HCT116 (cell line): ENCODE results near the gene MYO1F. TPM values are rescaled to one million over a fixed set of nuclear protein-coding genes. Genes with fewer than 3 reads are reported as not detected.

Experiments used
- ATAC-seq: fragments of 200-7000 bp; cut with Tn5 transposase; 2 replicates; pipeline ENCODE4 v1.9.1; 2020; ENCODE audit warnings: mild to moderate bottlenecking, moderate library complexity
- BruUV-seq: library from RNA; stranded (reverse); fragments of 400-500 nt; replicated peaks from 2 replicates; lab custom pipeline; 2021; lab: Mats Ljungman, UMichigan
- CTCF ChIA-PET: fragments of 300-600 bp; sonication (Branson Sonifier 250); formaldehyde crosslinking; loops from one replicate; lab custom pipeline; 2021; ENCODE audit warnings: antibody characterized with exemption; lab: Charles Lee
- POLR2A ChIA-PET: fragments of 300-600, 350-600 bp; sonication (Branson Sonifier 250); formaldehyde crosslinking; loops from one replicate; lab custom pipeline; 2021; ENCODE audit warnings: antibody characterized with exemption; lab: Charles Lee
- RAD21 ChIA-PET, 2 experiments: fragments of 300-600 bp; sonication (Branson Sonifier 250); formaldehyde crosslinking; loops; one replicate each; lab custom pipeline; 2023; ENCODE audit warnings: low total read pairs in 2 of 2; ENCODE audit not compliant: uncharacterized antibody in 2 of 2, unreplicated experiment in 2 of 2, low non-redundant PET in 1 of 2; lab: Charles Lee
- DNase-seq: peaks from one replicate; pipeline ENCODE4 v3.0.0-alpha.2; 2010; ENCODE audit warnings: low read depth, low spot score
- H2AFZ ChIP-seq: fragments of 200-600 bp; shearing (Covaris generic), sonication (generic); 2 replicates; pipeline ENCODE4 v1.6.1; 2017; ENCODE audit warnings: low read depth, mixed run types, mixed read lengths, antibody characterized with exemption, low read length; ENCODE audit not compliant: poor library complexity, severe bottlenecking
- H3K27ac ChIP-seq: 2 replicates; pipeline ENCODE4 v1.5.1; 2012; ENCODE audit warnings: low read depth, low read length
- H3K27me3 ChIP-seq: fragments of 200-600 bp; sonication (generic); 2 replicates; pipeline ENCODE4 v1.6.1; 2016; ENCODE audit warnings: mixed run types, low read length, mixed read lengths; ENCODE audit not compliant: insufficient read depth
- H3K36me3 ChIP-seq, 2 experiments: fragments of 200-500 bp in 1 of 2; fragments of 200-600 bp in 1 of 2; sonication (Bioruptor generic) in 1 of 2; sonication (generic) in 1 of 2; 2 replicates each; pipeline versions ENCODE4 v1.5.1 to v1.6.1; 2014 to 2016; ENCODE audit warnings: low read length in 2 of 2, inconsistent platforms in 1 of 2, mixed read lengths in 1 of 2, mixed run types in 1 of 2; ENCODE audit not compliant: insufficient read depth in 2 of 2, control insufficient read depth in 1 of 2
- H3K4me1 ChIP-seq, 2 experiments: fragments of 200-600 bp in 1 of 2; sonication (generic) in 1 of 2; 2 replicates each; pipeline versions ENCODE4 v1.5.1 to v1.6.1; 2012 to 2017; ENCODE audit warnings: low read length in 2 of 2, inconsistent platforms in 1 of 2, mild to moderate bottlenecking in 1 of 2, mixed read lengths in 1 of 2, mixed run types in 1 of 2, moderate library complexity in 1 of 2; ENCODE audit not compliant: insufficient read depth in 2 of 2, control insufficient read depth in 1 of 2
- H3K4me2 ChIP-seq: fragments of 200-600 bp; sonication (generic); 2 replicates; pipeline ENCODE4 v1.6.1; 2017; ENCODE audit warnings: mixed run types, low read length, mixed read lengths
- H3K4me3 ChIP-seq, 2 experiments: fragments of 200-600 bp in 1 of 2; sonication (generic) in 1 of 2; replicated peaks in 1 of 2; 2 replicates each; pipeline ENCODE4 v1.5.1; 2011 to 2016; ENCODE audit warnings: low read length in 2 of 2, control low read depth in 1 of 2, low read depth in 1 of 2, mild to moderate bottlenecking in 1 of 2, mixed read lengths in 1 of 2, mixed run types in 1 of 2
- H3K79me2 ChIP-seq: fragments of 200-600 bp; sonication (generic); 2 replicates; pipeline ENCODE4 v1.6.1; 2017; ENCODE audit warnings: mild to moderate bottlenecking, mixed run types, low read length, moderate library complexity, mixed read lengths; ENCODE audit not compliant: insufficient read depth
- H3K9ac ChIP-seq: fragments of 200-600 bp; sonication (generic); 2 replicates; pipeline ENCODE4 v1.6.1; 2016; ENCODE audit warnings: low read length, mixed read lengths
- H3K9me2 ChIP-seq: fragments of 200-600 bp; sonication (generic), shearing (Covaris generic); 2 replicates; pipeline ENCODE4 v1.6.1; 2017; ENCODE audit warnings: mixed run types, mild to moderate bottlenecking, moderate library complexity; ENCODE audit not compliant: insufficient read depth
- H3K9me3 ChIP-seq, 2 experiments: fragments of 200-500 bp in 1 of 2; fragments of 200-600 bp in 1 of 2; sonication (Bioruptor generic) in 1 of 2; sonication (generic) in 1 of 2; 2 replicates each; pipeline ENCODE4 v1.6.1; 2014 to 2017; ENCODE audit warnings: low read length in 2 of 2, mixed read lengths in 2 of 2, inconsistent platforms in 1 of 2, low read depth in 1 of 2, mild to moderate bottlenecking in 1 of 2, mixed run types in 1 of 2, moderate library complexity in 1 of 2; ENCODE audit not compliant: control insufficient read depth in 1 of 2, insufficient read depth in 1 of 2
- H4K20me1 ChIP-seq: fragments of 200-600 bp; sonication (generic), shearing (Covaris generic); 2 replicates; pipeline ENCODE4 v1.6.1; 2017; ENCODE audit warnings: mixed run types, mild to moderate bottlenecking, moderate library complexity; ENCODE audit not compliant: insufficient read depth
- CEBPB ChIP-seq: IDR thresholded peaks from 2 replicates; pipeline ENCODE4 v1.6.1; 2012; ENCODE audit warnings: low read depth
- EGR1 ChIP-seq: IDR thresholded peaks from 2 replicates; pipeline ENCODE4 v1.6.1; 2012; ENCODE audit warnings: low read depth
- POLR2A ChIP-seq: IDR thresholded peaks from 2 replicates; pipeline ENCODE4 v1.7.0; 2011; ENCODE audit warnings: borderline replicate concordance; ENCODE audit not compliant: insufficient read depth, insufficient read length; ENCODE audit errors: extremely low read depth
- REST ChIP-seq: IDR thresholded peaks from 2 replicates; pipeline ENCODE4 v1.6.1; 2012; ENCODE audit warnings: low read depth
- SRF ChIP-seq: IDR thresholded peaks from 2 replicates; pipeline ENCODE4 v1.6.1; 2012; ENCODE audit warnings: low read depth
- TCF7L2 ChIP-seq: IDR thresholded peaks from 2 replicates; pipeline ENCODE4 v1.7.0; 2011; ENCODE audit warnings: borderline replicate concordance, inconsistent platforms; ENCODE audit not compliant: insufficient read depth, insufficient read length; ENCODE audit errors: extremely low read depth
- YY1 ChIP-seq: IDR thresholded peaks from 2 replicates; pipeline ENCODE4 v1.6.1; 2011; ENCODE audit warnings: low read length, low read depth, moderate library complexity, mild to moderate bottlenecking; ENCODE audit not compliant: insufficient replicate concordance; ENCODE audit errors: extremely low read depth
- ZNF274 ChIP-seq: fragments of 200-500 bp; sonication (Bioruptor generic); IDR thresholded peaks from 2 replicates; pipeline ENCODE4 v1.6.1; 2014; ENCODE audit warnings: mild to moderate bottlenecking, low read depth, low read length, inconsistent platforms
- intact Hi-C: fragments of 100-400 bp; cut with micrococcal nuclease; formaldehyde crosslinking; loops from 2 replicates; pipeline ENCODE4 v1.10.0; 2022
- total RNA-seq: library from RNA; stranded (reverse); gene quantifications from one replicate; pipeline ENCODE4 v1.2.1, GENCODE V29; 2021; ENCODE audit not compliant: unreplicated experiment
- TF ChIP-seq, protein P1 (sequence below): IDR thresholded peaks from 2 replicates; pipeline ENCODE4 v1.6.1; 2012

Gene MYO1F
- total RNA-seq, 1 experiment from 2014 or later, result 0.39 TPM

- ATAC-seq, result no peak
- H3K9me3 ChIP-seq, result no peaks in the 10 kb centered on the region
- ChIA-PET POLR2A (no interaction called here), RAD21 (interaction anchor here in 1 of 2 experiments (0.6 kb wide), 1 partner anchor 10 kb away, joined by 5 read pairs; no protein-coding TSS in a partner anchor), CTCF (no interaction called here)
- no peak for DNase-seq
- H3K9ac ChIP-seq, result no peak overlapping the region
- no TSS peak for BruUV-seq
- TF ChIP-seq CEBPB, result no peak
- no peak for TF ChIP-seq TCF7L2
- TF ChIP-seq EGR1, result no peak
- no peak for TF ChIP-seq POLR2A
- TF ChIP-seq, protein P1, sequence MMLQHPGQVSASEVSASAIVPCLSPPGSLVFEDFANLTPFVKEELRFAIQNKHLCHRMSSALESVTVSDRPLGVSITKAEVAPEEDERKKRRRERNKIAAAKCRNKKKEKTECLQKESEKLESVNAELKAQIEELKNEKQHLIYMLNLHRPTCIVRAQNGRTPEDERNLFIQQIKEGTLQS, result no peak
- no peak for TF ChIP-seq SRF
- no peak for TF ChIP-seq YY1
- TF ChIP-seq ZNF274, result no peak
- no peak for TF ChIP-seq REST
- no peak overlapping the region for H3K4me2 ChIP-seq
- no peak overlapping the region for H2AFZ ChIP-seq
- H3K36me3 ChIP-seq, result no peaks in the 10 kb centered on the region
- H3K4me3 ChIP-seq, result no peak overlapping the region
- H3K27ac ChIP-seq, result no peak overlapping the region
- peaks cover 4 to 10% of the 10 kb centered on the region in 2 experiments; a peak in 2 of 4 replicates for H3K4me1 ChIP-seq
- no peaks in the 10 kb centered on the region for H3K27me3 ChIP-seq
- no peaks in the 10 kb centered on the region for H3K9me2 ChIP-seq
- no peaks in the 10 kb centered on the region for H4K20me1 ChIP-seq
- H3K79me2 ChIP-seq, result no peaks in the 10 kb centered on the region
- intact Hi-C loops, result loop anchor here (10.0 kb wide), 1 partner anchor 105 kb away; the partner anchor contains the start of gene MARCHF2
These were observed 57.9 kb downstream of the MYO1F start for GRCh38 chr19:8519388-8519787.
